GM18517 (cell line): ENCODE results near the gene AK5.

Experiments
- ATAC-seq: cut with Tn5 transposase; IDR thresholded peaks from one replicate; pipeline ENCODE4 v1.9.1; 2021; ENCODE audit warnings: mild to moderate bottlenecking, moderate library complexity; ENCODE audit not compliant: unreplicated experiment

The AK5 gene

GRCh38 chr1:77433934-77434333 lies 152.1 kb downstream of the AK5 start:
- ATAC-seq = no peak

DNA sequence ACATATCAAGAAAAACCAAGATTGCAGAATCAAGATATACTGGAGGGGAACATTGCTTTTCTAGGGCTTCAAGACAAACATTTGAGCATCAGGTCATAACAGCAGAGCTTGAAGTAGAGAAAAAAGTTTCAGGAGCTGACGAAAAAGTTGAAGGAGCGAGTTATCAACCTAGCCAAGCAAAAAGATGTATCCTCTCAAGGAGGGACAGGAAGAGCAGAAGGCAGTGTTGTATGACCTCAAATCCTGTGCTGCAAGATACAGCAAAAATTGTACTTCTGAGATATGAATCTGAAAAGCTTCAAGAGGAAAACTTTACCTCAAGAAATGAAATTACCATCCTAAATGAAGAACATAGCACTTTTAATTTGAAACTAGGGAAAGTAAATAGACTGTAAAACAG lies 153.1 kb downstream of the AK5 start:
- no peak for ATAC-seq

DNA sequence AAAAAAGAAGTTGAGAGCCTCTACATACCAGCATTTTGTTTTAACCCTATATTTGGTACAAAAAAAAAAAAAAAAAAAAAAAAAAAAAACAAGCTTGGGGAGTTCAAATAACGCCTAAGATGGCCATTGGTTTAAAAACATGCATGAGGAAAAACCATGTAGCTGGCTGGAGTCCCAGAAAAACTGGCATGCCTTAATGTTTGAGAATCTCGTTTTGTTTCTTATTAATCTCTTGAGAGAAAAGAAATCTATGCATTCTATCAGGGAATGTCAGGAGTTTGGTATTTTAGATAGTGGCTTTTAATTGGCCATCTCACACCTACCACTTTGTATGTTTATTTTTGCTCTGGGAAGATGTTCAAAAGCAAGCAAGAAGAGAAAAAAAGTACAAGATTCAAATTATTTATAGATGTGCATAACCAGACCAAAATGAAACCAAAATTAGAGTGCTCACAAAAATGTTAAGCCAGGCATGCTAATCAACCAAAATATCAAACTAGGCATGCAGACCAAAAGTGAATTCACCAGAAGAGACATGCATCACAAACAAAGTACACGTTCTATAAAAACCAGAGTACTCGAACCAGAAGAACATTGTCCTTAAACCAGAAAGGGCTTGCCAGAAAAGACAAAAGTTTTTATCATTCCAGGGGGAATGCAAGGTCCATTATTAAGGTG lies 156.6 kb downstream of the AK5 start:
- ATAC-seq = no peak

DNA sequence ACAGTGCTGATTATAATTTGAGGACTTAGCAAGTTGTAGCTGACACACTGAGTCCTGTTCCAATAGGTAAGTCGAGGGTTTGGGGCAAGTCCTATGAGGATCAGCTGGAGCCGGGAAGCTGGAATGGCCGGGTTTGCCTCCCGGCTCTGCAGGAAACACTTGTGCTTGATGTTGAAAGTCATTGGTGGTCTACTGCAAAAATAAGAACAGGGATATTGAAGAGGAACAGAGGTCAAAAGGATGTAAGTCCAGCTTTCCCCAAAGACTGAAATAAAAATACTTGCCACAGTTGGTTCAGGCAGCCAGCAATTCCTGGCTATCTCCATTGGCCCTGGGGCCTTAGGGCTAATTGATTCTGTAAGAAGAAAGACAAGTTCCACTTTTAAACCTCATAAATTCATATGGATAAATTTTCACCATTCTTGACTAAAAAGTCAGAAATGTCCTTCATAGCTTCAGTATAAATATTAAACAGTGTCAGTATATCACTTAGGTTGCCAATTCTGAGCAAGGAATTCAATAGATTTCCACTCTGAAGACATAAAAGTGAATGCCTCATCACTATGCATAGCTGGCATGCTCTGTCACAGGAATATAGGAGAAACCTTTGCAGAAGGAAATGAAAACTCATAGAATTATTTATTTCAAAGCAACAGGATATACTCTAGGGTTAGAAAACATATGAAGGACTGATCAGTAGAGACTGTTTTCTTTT lies 165.2 kb downstream of the AK5 start:
- ATAC-seq = no peak

DNA sequence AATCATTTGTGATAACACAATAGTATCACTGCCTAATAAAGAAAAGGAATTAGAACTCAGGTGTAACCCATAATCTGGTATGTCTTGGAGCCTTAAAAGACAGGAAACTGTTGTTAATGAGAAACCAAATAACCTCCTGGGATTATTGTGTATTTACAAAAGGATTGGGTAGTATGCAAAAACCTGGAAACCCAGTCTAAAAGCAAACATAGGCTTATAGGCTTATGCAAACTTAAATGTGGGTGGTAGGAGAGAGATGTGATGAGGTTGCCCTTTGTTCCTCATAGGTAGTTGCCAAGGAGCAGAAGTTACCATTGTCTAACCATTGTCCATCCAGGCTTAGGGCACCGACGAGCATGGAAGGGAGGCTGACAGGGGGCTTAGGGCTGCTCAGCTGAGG lies 165.8 kb downstream of the AK5 start:
- no peak for ATAC-seq

DNA sequence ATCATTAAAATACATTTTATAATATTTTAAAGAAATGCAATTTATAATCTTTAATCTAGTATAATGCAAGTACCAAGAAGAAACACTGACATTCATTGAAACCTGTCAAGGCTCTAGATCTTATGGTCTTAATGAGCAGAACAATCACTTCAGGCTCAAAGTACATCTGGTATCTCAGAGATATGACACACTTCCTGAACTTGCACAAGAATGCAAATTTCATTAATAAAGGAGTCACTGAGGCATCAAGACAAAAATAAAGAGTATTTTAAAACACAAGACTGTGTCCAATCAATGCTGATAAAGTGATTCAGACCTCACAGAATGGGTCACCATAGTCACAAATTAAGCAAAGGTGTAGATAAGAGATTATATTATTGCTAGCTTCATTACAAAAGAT lies 178.1 kb downstream of the AK5 start:
- ATAC-seq = no peak

DNA sequence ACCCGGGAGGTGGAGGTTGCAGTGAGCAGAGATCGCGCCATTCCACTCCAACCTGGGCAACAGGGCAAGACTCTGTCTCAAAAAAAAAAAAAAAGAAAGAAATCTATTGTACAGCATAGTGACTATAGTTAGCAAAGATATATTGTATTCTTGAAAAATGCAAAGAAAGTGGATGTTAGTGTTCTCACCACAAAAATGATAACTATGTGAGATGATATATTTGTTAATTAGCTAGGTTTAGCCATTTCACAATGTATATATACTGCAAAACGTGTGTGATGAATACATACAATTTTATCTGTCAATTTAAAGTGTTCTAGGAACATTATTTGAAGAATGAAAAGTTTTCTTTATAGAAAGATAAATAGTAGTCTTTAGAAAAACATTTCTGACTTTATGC lies 179.9 kb downstream of the AK5 start:
- no peak for ATAC-seq

DNA sequence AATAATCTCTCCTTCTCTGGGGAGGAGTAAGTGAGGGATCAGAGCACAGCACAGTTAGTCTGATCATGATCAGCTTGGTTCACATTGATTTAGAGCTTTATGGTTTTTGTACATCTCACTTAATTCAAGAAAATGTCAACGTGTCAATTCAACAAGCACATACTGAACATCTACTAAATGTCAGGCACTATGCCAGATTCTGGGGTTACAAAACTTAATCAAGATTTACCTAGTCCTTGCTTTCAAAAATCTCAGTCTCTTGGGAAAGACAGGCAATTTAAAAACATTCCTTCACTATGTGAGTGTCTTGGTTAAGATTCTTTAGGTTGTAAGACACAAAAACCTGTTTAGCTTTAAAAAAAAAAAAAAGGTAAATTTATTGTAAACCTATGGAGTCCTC lies 181.4 kb downstream of the AK5 start:
- no peak for ATAC-seq

- ATAC-seq = no peak
Observed at GRCh38 chr1:77465139-77465538, 183.3 kb downstream of the AK5 start.

DNA sequence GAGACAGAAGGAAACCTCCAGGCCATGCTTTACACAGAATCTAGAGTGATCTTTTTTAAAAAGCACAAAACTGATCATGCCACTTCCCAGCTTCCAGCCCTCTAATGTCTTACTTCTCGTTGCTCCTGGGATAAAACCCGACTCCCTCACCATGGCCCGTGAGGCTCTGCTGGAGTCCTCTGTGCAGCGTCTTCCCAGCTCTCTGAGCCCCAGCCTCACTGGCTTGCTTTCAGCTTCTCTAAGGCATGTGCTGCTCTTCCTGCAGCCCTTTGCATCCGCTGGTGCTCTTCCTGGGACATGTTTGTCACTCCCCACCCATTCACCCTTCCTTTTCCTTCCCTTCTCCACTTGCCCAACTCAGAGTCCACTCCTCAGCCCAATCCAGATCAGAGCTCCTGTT lies 184.1 kb downstream of the AK5 start:
- ATAC-seq = no peak

DNA sequence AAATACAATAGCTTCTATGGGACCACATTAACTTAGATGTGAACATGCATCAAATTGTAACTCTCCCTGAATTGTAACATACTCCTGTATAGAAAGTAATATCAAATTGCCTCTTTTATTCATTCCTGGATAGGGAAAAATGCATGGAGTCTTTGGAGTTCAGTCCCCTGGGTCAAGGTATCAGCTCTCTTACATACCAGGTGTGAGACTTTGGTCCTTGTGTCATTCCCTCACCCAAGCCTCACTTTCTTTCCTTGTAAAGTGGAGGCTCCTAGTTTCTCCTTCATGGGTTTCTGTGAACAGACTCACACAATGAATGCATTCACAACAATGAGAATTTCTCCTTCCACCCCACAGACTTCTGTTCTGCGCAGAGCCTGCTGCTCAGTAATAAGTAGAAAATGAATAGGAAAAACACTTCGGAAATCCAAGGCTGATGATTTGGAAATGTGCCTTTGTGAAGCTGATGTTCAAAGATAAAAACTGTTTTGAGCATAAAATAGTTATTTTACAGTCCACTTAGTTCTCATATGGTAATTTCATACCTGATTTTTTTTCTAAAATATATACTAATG lies 185.3 kb downstream of the AK5 start:
- ATAC-seq = no peak

- ATAC-seq = no peak
Observed at GRCh38 chr1:77467741-77468140, 185.9 kb downstream of the AK5 start.

GRCh38 chr1:77468257-77468948 lies 186.6 kb downstream of the AK5 start:
- ATAC-seq = no peak

- no peak for ATAC-seq
Observed at GRCh38 chr1:77468949-77469710, 187.3 kb downstream of the AK5 start.

GRCh38 chr1:77471691-77472090 lies 189.9 kb downstream of the AK5 start:
- no peak for ATAC-seq

GRCh38 chr1:77473690-77474089 lies 191.9 kb downstream of the AK5 start:
- no peak for ATAC-seq

DNA sequence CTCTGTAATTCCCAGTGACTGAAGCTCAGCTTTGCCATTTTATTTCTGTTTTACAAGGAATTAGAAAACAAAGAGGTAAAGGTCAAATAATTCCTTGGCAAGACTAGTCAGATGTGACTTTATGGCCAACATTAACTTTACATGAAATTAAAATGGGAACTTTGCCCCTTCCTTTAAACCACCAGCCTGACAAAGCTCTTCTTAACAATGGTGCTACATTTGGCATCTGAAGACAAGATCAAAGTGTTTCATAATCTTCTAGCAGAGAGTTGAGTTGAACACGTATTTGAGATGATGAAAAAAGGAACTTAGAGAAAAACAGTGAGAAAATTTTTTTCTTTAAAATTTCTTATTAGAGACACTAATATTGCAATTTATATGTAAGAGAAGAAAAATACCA lies 193.8 kb downstream of the AK5 start:
- no peak for ATAC-seq

- ATAC-seq = no peak
Observed at GRCh38 chr1:77476475-77476874, 194.7 kb downstream of the AK5 start.

- ATAC-seq = no peak
Observed at GRCh38 chr1:77484334-77484733, 202.5 kb downstream of the AK5 start.

DNA sequence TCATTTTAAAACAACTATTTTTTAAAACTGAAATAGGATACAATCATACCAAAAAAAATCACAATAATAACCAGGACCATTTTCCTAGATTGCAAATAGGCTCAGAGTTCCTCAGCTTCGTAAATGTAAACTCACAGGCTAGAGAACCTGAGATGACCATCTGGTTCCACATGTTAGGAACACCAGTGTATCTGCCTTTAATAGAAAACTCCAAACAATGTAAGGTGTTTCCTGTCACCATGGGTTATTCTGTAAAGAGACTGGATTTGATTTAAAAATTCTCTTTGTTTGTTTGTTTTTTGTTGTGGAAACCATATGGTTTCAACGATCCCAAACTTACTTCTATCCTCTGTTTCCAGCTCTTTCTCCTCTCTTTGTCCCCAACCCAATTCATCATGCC lies 203.1 kb downstream of the AK5 start:
- no peak for ATAC-seq

GRCh38 chr1:77487631-77488030 lies 205.8 kb downstream of the AK5 start:
- ATAC-seq = no peak
